ENCODE data around the gene AGMO.

DNA sequence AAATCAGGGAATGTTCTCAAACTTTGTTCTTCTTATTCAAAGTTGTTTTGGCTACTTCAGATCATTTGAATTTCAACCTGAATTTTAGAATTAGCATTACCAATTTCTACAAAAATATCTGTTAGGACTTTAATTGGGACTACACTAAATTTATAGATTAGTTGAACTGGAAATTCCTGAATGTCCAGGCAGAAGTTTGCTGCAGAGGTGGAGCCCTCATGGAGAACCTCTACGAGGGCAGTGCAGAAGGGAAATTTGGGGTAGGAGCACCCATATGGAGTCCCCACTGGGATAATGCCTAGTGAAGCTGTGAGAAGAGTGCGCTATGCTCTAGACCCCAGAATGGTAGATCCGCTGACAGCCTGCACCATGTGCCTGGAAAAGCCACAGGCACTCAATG is 22.8 kb upstream of the AGMO start:
- TF ChIP-seq, protein P1, sequence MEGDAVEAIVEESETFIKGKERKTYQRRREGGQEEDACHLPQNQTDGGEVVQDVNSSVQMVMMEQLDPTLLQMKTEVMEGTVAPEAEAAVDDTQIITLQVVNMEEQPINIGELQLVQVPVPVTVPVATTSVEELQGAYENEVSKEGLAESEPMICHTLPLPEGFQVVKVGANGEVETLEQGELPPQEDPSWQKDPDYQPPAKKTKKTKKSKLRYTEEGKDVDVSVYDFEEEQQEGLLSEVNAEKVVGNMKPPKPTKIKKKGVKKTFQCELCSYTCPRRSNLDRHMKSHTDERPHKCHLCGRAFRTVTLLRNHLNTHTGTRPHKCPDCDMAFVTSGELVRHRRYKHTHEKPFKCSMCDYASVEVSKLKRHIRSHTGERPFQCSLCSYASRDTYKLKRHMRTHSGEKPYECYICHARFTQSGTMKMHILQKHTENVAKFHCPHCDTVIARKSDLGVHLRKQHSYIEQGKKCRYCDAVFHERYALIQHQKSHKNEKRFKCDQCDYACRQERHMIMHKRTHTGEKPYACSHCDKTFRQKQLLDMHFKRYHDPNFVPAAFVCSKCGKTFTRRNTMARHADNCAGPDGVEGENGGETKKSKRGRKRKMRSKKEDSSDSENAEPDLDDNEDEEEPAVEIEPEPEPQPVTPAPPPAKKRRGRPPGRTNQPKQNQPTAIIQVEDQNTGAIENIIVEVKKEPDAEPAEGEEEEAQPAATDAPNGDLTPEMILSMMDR (conservative IDR thresholded peaks at IDR 0.05; ENCODE audit: low read length): no peak
- TF ChIP-seq EZH2phosphoT487 (IDR thresholded peaks at IDR 0.05; ENCODE audit: borderline replicate concordance): no peak

Measured in Loucy (cell line).